GM12878 (cell line): Measurements from ENCODE around the gene CD48. TPM values are rescaled to one million over a fixed set of nuclear protein-coding genes. Genes with fewer than 3 reads are reported as not detected.

ENCODE experiments used
- CUX1 ChIP-seq: IDR thresholded peaks from 2 replicates; pipeline ENCODE4 v1.6.1; 2012; ENCODE audit warnings: improper control_type of control experiment, low read depth, low read length; ENCODE audit not compliant: insufficient replicate concordance
- E4F1 ChIP-seq: fragments of 450-650 bp; IDR thresholded peaks from 2 replicates; pipeline ENCODE4 v1.6.1; 2018; ENCODE audit warnings: borderline replicate concordance, mild to moderate bottlenecking; ENCODE audit not compliant: partially characterized antibody
- FOS ChIP-seq: IDR thresholded peaks from 3 replicates; pipeline ENCODE4 v1.6.1; 2011; ENCODE audit warnings: borderline replicate concordance; ENCODE audit not compliant: insufficient read length; ENCODE audit errors: extremely low read depth
- HDGF ChIP-seq: fragments of 450-650 bp; IDR thresholded peaks from 2 replicates; pipeline ENCODE4 v1.6.1; 2016; ENCODE audit warnings: antibody characterized with exemption
- JUNB ChIP-seq: IDR thresholded peaks from 2 replicates; pipeline ENCODE4 v1.6.1; 2016; ENCODE audit warnings: antibody characterized with exemption, mild to moderate bottlenecking
- MEF2B ChIP-seq: fragments of 450-650 bp; IDR thresholded peaks from 2 replicates; pipeline ENCODE4 v1.6.1; 2018; ENCODE audit warnings: mild to moderate bottlenecking, moderate library complexity; ENCODE audit not compliant: partially characterized antibody, poor library complexity, severe bottlenecking
- MYB ChIP-seq: fragments of 150-350 bp; IDR thresholded peaks from 2 replicates; pipeline ENCODE4 v1.6.1; 2014; ENCODE audit warnings: mild to moderate bottlenecking, low read depth, low read length, borderline replicate concordance
- NFYA ChIP-seq: IDR thresholded peaks from 2 replicates; pipeline ENCODE4 v1.6.1; 2011; ENCODE audit warnings: low read depth, mild to moderate bottlenecking, low read length, improper control_type of control experiment, borderline replicate concordance
- SIX5 ChIP-seq: IDR thresholded peaks from 2 replicates; pipeline ENCODE4 v1.6.1; 2011; ENCODE audit warnings: mild to moderate bottlenecking, low read depth, low read length, moderate library complexity; ENCODE audit not compliant: severe bottlenecking
- SREBF1 ChIP-seq: IDR thresholded peaks from 2 replicates; pipeline ENCODE4 v1.6.1; 2012; ENCODE audit warnings: mild to moderate bottlenecking, low read length
- TCF7 ChIP-seq: IDR thresholded peaks from 2 replicates; pipeline ENCODE4 v1.6.1; 2014; ENCODE audit warnings: antibody characterized with exemption, borderline replicate concordance
- ZBTB40 ChIP-seq: fragments of 450-650 bp; IDR thresholded peaks from 2 replicates; pipeline ENCODE4 v1.6.1; 2016; ENCODE audit warnings: mild to moderate bottlenecking, moderate library complexity, borderline replicate concordance
- polyA plus RNA-seq, 11 experiments: library from polyadenylated mRNA; depleted of rRNA in 4 of 11; unstranded in 6 of 11; stranded (reverse) in 5 of 11; fragments of >200 nt; fragmentation: Nextera tagmentation in 4 of 11; fragmentation: Illumina TruSeq in 1 of 11; extraction: Ambion mirVana in 4 of 11; extraction: Trizol in 1 of 11; gene quantifications; 1 replicate in 1 of 11; 2 replicates in 10 of 11; pipeline versions ENCODE4 v1.2.1 to v1.2.3, GENCODE V29; 2011 to 2016; ENCODE audit warnings: inconsistent platforms in 2 of 11, missing spikeins in 2 of 11, low read depth in 1 of 11
- total RNA-seq, 4 experiments: library from RNA; depleted of rRNA in 3 of 4; stranded (reverse); fragments of >200 nt in 3 of 4; fragmentation: Illumina TruSeq in 1 of 4; extraction: Trizol in 1 of 4; gene quantifications; 2 replicates each; pipeline versions ENCODE4 v1.2.1 to v1.2.3, GENCODE V29; 2013 to 2021
- TF ChIP-seq, protein P1 (sequence below): fragments of 450-650 bp; IDR thresholded peaks from 2 replicates; pipeline ENCODE4 v1.6.1; 2016; ENCODE audit warnings: mild to moderate bottlenecking
- TF ChIP-seq, protein P2 (sequence below): fragments of 450-650 bp; IDR thresholded peaks from 2 replicates; pipeline ENCODE4 v1.6.1; 2017; ENCODE audit warnings: mild to moderate bottlenecking, low read depth, inconsistent platforms; ENCODE audit not compliant: poor library complexity, severe bottlenecking

CD48 gene
- total and polyA plus RNA-seq, 10 of the 15 experiments (the other 5 are each of a cell fraction or from before 2014, with no cell fraction given): 302 to 1,315 (median 430) TPM

- TF ChIP-seq MYB (no peak), TCF7 (no peak), FOS (no peak), MEF2B (no peak), HDGF (peak; percentile 33; the same call in 1 of the 2 replicates), JUNB (no peak), CUX1 (no peak), E4F1 (no peak), SREBF1 (no peak), ZBTB40 (no peak), NFYA (no peak), SIX5 (no peak)
- TF ChIP-seq, protein P1, sequence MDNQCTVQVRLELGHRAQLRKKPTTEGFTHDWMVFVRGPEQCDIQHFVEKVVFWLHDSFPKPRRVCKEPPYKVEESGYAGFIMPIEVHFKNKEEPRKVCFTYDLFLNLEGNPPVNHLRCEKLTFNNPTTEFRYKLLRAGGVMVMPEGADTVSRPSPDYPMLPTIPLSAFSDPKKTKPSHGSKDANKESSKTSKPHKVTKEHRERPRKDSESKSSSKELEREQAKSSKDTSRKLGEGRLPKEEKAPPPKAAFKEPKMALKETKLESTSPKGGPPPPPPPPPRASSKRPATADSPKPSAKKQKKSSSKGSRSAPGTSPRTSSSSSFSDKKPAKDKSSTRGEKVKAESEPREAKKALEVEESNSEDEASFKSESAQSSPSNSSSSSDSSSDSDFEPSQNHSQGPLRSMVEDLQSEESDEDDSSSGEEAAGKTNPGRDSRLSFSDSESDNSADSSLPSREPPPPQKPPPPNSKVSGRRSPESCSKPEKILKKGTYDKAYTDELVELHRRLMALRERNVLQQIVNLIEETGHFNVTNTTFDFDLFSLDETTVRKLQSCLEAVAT: 0 out of 2 replicates have a peak, but pooled peaks have one; percentile 62
- TF ChIP-seq, protein P2, sequence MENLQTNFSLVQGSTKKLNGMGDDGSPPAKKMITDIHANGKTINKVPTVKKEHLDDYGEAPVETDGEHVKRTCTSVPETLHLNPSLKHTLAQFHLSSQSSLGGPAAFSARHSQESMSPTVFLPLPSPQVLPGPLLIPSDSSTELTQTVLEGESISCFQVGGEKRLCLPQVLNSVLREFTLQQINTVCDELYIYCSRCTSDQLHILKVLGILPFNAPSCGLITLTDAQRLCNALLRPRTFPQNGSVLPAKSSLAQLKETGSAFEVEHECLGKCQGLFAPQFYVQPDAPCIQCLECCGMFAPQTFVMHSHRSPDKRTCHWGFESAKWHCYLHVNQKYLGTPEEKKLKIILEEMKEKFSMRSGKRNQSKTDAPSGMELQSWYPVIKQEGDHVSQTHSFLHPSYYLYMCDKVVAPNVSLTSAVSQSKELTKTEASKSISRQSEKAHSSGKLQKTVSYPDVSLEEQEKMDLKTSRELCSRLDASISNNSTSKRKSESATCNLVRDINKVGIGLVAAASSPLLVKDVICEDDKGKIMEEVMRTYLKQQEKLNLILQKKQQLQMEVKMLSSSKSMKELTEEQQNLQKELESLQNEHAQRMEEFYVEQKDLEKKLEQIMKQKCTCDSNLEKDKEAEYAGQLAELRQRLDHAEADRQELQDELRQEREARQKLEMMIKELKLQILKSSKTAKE: no peak
Measured at GRCh38 chr1:160711276-160711601, 383 bp downstream of the CD48 start (continued).
